8988T (cell line): ENCODE results near the gene CARMIL3.

Experiments used
- DNase-seq: peaks from one replicate; pipeline ENCODE4 v3.0.0; 2011

CARMIL3 gene

GRCh38 chr14:24077086-24077485, 25.3 kb downstream of the CARMIL3 start:
- no peak for DNase-seq

GRCh38 chr14:24078146-24078545, 26.3 kb downstream of the CARMIL3 start:
- DNase-seq, result no peak

- DNase-seq, result no peak
Measured at GRCh38 chr14:24079491-24080141, 27.8 kb downstream of the CARMIL3 start.

- no peak for DNase-seq
Measured at GRCh38 chr14:24080142-24080530, 28.3 kb downstream of the CARMIL3 start.

GRCh38 chr14:24080888-24081738, 29.3 kb downstream of the CARMIL3 start:
- DNase-seq, result peak; percentile 63

- DNase-seq, result no peak
Measured at GRCh38 chr14:24081739-24082211, 30.0 kb downstream of the CARMIL3 start.

- no peak for DNase-seq
Measured at GRCh38 chr14:24082411-24083080, 30.7 kb downstream of the CARMIL3 start.

GRCh38 chr14:24083462-24083861, 31.7 kb downstream of the CARMIL3 start:
- no peak for DNase-seq

GRCh38 chr14:24084440-24084839, 32.6 kb downstream of the CARMIL3 start:
- no peak for DNase-seq

GRCh38 chr14:24085215-24085614, 33.4 kb downstream of the CARMIL3 start:
- DNase-seq, result no peak

- DNase-seq, result no peak
Measured at GRCh38 chr14:24086193-24086955, 34.6 kb downstream of the CARMIL3 start.

- DNase-seq, result no peak
Measured at GRCh38 chr14:24087004-24087403, 35.2 kb downstream of the CARMIL3 start.

- DNase-seq, result no peak
Measured at GRCh38 chr14:24088095-24088494, 36.3 kb downstream of the CARMIL3 start.

GRCh38 chr14:24089890-24090289, 38.1 kb downstream of the CARMIL3 start:
- no peak for DNase-seq

- DNase-seq, result no peak
Measured at GRCh38 chr14:24092110-24092504, 40.3 kb downstream of the CARMIL3 start.

GRCh38 chr14:24092505-24093206, 40.8 kb downstream of the CARMIL3 start:
- DNase-seq, result no peak

GRCh38 chr14:24093207-24093900, 41.5 kb downstream of the CARMIL3 start:
- no peak for DNase-seq

GRCh38 chr14:24093901-24094840, 42.4 kb downstream of the CARMIL3 start, which contains the start of gene PCK2:
Gene PCK2, plus strand, starts transcription at chr14:24094311. Its CDS starts 95 bp downstream, at chr14:24094406.
- DNase-seq, result peak; percentile 88

- no peak for DNase-seq
Measured at GRCh38 chr14:24094841-24095270, 43.0 kb downstream of the CARMIL3 start.
